ENCODE results near the gene KCNMB2. TPM values are rescaled to one million over a fixed set of nuclear protein-coding genes. Genes with fewer than 3 reads are reported as not detected.

Gene KCNMB2
- total RNA-seq, 1 experiment from 2014 or later: not detected

DNA sequence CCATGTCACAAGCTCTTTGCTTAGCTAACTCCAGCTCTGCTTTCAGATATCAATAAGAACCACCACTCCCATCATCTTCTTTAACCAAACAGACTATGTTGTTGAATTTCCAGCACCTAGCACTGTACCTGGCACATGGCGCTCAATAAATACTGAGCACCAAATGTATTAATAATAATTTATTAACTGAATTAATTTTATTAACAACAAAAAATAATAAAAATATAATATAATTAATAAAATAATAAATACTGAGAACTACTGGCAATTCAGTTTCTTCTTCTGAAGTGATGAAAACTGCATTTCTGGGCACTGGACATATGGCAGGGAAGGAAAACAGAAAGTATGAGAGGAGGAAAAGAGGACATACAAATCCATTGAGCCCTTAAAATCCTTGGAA lies 271.5 kb downstream of the KCNMB2 start:
- H3K4me3 Mint-ChIP-seq (ENCODE audit: unreplicated experiment): no peak overlapping the region
- intact Hi-C loops (cut with micrococcal nuclease; ENCODE audit: unreplicated experiment): no loop called here
- ChIA-PET CTCF (no interaction called here), POLR2A (no interaction called here)
- H3K36me3 Mint-ChIP-seq (ENCODE audit: insufficient read depth, unreplicated experiment): no peaks in the 10 kb centered on the region
- H3K4me3 ChIP-seq (ENCODE audit: low read depth, low read length): no peak overlapping the region
- no peak for DNase-seq
- no peaks in the 10 kb centered on the region for H3K27me3 Mint-ChIP-seq (ENCODE audit: insufficient read depth, unreplicated experiment)
- peaks cover 25% of the 10 kb centered on the region for H3K4me1 ChIP-seq
- H3K9me3 ChIP-seq: no peaks in the 10 kb centered on the region
- TF ChIP-seq, protein P1, sequence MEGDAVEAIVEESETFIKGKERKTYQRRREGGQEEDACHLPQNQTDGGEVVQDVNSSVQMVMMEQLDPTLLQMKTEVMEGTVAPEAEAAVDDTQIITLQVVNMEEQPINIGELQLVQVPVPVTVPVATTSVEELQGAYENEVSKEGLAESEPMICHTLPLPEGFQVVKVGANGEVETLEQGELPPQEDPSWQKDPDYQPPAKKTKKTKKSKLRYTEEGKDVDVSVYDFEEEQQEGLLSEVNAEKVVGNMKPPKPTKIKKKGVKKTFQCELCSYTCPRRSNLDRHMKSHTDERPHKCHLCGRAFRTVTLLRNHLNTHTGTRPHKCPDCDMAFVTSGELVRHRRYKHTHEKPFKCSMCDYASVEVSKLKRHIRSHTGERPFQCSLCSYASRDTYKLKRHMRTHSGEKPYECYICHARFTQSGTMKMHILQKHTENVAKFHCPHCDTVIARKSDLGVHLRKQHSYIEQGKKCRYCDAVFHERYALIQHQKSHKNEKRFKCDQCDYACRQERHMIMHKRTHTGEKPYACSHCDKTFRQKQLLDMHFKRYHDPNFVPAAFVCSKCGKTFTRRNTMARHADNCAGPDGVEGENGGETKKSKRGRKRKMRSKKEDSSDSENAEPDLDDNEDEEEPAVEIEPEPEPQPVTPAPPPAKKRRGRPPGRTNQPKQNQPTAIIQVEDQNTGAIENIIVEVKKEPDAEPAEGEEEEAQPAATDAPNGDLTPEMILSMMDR (IDR thresholded peaks at IDR 0.05; ENCODE audit: insufficient read depth in 1 of 2, low read depth in 1 of 2, low read length in 1 of 2, severe bottlenecking in 1 of 2, unreplicated experiment in 1 of 2): no peak
- no peaks in the 10 kb centered on the region for H3K27me3 ChIP-seq (replicated peaks; ENCODE audit: control insufficient read depth, insufficient read depth, low read length)
- no peak overlapping the region for H3K27ac Mint-ChIP-seq (ENCODE audit: unreplicated experiment)
- H3K9me3 Mint-ChIP-seq (ENCODE audit: unreplicated experiment): no peaks in the 10 kb centered on the region
- H3K4me1 Mint-ChIP-seq (ENCODE audit: low read depth, unreplicated experiment): peaks cover 22% of the 10 kb centered on the region
- BruUV-seq (replicated peaks): no TSS peak
- H3K36me3 ChIP-seq (ENCODE audit: control insufficient read depth, insufficient read depth, low read length): no peaks in the 10 kb centered on the region; the same call in 1 of the 2 replicates

DNA sequence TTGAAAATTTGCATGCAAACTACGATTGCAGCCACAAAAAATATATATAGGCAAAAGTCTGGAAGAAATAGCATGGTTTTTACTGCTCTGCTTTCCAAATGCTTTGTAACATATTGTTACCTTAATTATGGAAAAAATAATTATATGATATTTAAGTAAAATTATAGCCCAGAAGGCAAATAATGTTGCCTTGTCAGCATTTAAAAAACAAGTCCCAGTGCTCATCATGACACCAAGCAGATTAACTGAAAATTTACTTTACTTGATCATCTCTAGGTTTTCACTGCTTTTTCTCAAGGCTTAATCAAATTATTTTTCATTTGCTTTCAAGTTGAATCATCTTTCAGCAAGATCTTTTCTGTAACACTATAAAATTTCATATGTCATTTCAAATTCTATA lies 272.5 kb downstream of the KCNMB2 start:
- intact Hi-C loops (cut with micrococcal nuclease; ENCODE audit: unreplicated experiment): no loop called here
- ChIA-PET POLR2A (no interaction called here), CTCF (no interaction called here)
- TF ChIP-seq, protein P1 (IDR thresholded peaks at IDR 0.05; ENCODE audit: insufficient read depth in 1 of 2, low read depth in 1 of 2, low read length in 1 of 2, severe bottlenecking in 1 of 2, unreplicated experiment in 1 of 2): no peak
- BruUV-seq (replicated peaks): no TSS peak
- Mint-ChIP-seq H3K4me3 (ENCODE audit: unreplicated experiment) (no peak overlapping the region), H3K27ac (ENCODE audit: unreplicated experiment) (no peak overlapping the region), H3K4me1 (ENCODE audit: low read depth, unreplicated experiment) (peaks cover 12% of the 10 kb centered on the region), H3K9me3 (ENCODE audit: unreplicated experiment) (no peaks in the 10 kb centered on the region), H3K36me3 (ENCODE audit: insufficient read depth, unreplicated experiment) (no peaks in the 10 kb centered on the region), H3K27me3 (ENCODE audit: insufficient read depth, unreplicated experiment) (no peaks in the 10 kb centered on the region)
- Histone ChIP-seq H3K27me3 (replicated peaks; ENCODE audit: control insufficient read depth, insufficient read depth, low read length) (no peaks in the 10 kb centered on the region), H3K36me3 (ENCODE audit: control insufficient read depth, insufficient read depth, low read length) (no peaks in the 10 kb centered on the region), H3K4me1 (peaks cover 17% of the 10 kb centered on the region), H3K4me3 (ENCODE audit: low read depth, low read length) (no peak overlapping the region), H3K9me3 (no peaks in the 10 kb centered on the region)
- no peak for DNase-seq

DNA sequence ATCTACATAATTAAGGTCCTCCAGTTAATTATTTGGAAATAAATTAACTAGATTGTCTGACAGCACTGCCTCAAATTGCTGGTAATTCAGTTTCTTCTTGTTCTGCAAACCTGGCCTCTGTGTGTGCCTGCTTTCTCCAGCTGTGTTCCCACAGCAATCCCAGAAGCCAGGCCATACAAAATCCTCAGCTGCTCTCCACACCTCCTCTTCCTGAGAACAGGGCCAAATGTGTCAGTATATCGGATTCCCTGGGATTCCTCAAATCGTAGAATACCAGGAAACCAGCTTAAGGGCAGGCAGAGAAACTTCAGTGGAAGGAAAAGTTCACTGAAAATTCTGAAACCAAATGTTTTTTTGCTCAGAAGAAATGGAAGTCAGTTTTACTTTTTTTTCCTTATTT lies 273.9 kb downstream of the KCNMB2 start:
- Mint-ChIP-seq H3K27ac (ENCODE audit: unreplicated experiment) (no peak overlapping the region), H3K36me3 (ENCODE audit: insufficient read depth, unreplicated experiment) (no peaks in the 10 kb centered on the region), H3K4me1 (ENCODE audit: low read depth, unreplicated experiment) (peaks cover 2% of the 10 kb centered on the region), H3K9me3 (ENCODE audit: unreplicated experiment) (no peaks in the 10 kb centered on the region), H3K27me3 (ENCODE audit: insufficient read depth, unreplicated experiment) (no peaks in the 10 kb centered on the region), H3K4me3 (ENCODE audit: unreplicated experiment) (no peak overlapping the region)
- ChIA-PET POLR2A (no interaction called here), CTCF (no interaction called here)
- H3K4me1 ChIP-seq: peaks cover 2% of the 10 kb centered on the region
- TF ChIP-seq, protein P1 (IDR thresholded peaks at IDR 0.05; ENCODE audit: insufficient read depth in 1 of 2, low read depth in 1 of 2, low read length in 1 of 2, severe bottlenecking in 1 of 2, unreplicated experiment in 1 of 2): no peak
- DNase-seq: no peak
- no peak overlapping the region for H3K4me3 ChIP-seq (ENCODE audit: low read depth, low read length)
- H3K27me3 ChIP-seq (replicated peaks; ENCODE audit: control insufficient read depth, insufficient read depth, low read length): no peaks in the 10 kb centered on the region
- intact Hi-C loops (cut with micrococcal nuclease; ENCODE audit: unreplicated experiment): no loop called here
- H3K36me3 ChIP-seq (ENCODE audit: control insufficient read depth, insufficient read depth, low read length): no peaks in the 10 kb centered on the region
- H3K9me3 ChIP-seq: no peaks in the 10 kb centered on the region
- no TSS peak for BruUV-seq (replicated peaks)

Data from Caco-2 (cell line).